ENCODE measurements around the gene CCN2.
"Not testable (repeated sequence)": the region's sequence is repeated elsewhere in the genome, so short reads cannot be mapped to it uniquely, and the experiment has no call there.

The CCN2 gene

GRCh38 chr6:131946404-131946991 lies 4.7 kb downstream of the CCN2 start:
- no peak for DNase-seq (ENCODE audit: low read depth in 3 of 3)

GRCh38 chr6:131945971-131946370 lies 5.2 kb downstream of the CCN2 start:
- DNase-seq (ENCODE audit: low read depth in 3 of 3), result no peak

DNA sequence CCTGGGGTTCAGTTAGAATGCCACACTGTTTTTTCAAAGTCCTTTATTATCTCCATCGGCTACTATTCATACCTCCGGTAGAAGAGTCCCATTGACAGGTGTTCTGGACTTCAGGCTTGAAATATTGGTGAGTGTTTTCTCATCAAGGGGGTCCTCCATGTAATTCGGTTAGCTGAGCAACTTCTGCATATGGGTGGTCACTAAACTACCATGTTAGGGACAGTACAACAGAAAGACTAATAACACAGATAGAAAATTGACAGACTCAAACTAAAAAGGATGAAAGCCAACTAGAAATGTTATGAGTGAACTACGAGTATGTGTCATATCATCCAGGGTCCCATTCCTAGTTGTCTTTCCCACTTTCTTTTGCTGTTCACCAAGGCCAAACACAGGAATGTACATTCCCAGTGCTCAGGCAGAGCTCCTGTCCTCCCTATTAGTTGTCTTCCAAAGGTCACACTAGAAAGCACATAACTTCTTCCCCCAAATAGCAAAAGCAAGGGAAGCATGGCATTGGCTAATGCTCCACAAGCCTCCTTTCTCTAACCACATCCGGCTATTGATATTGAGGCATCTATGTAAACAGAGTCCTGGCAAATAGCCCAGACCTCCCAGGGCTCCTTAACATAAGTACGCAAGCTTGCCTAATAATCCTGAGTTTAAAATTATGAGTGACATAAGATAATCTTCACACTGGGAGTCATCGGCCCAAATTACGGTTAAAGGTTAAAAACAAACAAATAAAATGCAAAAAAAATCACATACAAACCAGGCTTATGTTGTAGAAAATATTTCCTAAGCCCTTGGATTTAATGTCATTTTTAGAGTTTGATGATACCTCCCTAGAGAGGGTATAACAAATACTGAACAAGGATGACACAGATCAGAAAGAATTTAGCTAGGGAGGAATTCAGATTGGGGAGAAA lies 13.2 kb downstream of the CCN2 start:
- no peak for DNase-seq (ENCODE audit: low read depth in 3 of 3)

DNA sequence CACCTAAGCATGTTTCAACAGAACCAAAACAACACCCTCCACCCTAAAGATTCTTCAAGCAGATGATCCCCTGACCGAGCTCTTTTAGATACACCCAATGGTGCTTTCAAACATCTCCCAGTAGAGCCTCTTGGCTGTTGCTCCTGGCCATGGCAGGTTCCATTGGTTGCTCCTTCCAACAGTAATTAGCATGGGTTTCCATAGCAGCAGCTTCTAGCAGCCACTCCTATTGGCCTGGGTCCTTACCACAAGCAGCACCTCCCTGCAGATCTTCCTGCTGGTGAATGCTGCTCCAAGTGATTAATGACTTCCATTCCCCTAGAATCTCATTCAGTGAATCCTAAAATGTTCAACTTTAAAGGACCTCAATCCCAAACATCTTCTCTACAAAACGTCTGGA lies 13.9 kb downstream of the CCN2 start:
- DNase-seq (ENCODE audit: low read depth in 3 of 3), result no peak

GRCh38 chr6:131936156-131936555 lies 15.0 kb downstream of the CCN2 start:
- no peak for DNase-seq (ENCODE audit: low read depth in 3 of 3)

GRCh38 chr6:131931063-131931750 lies 20.0 kb downstream of the CCN2 start:
- DNase-seq (ENCODE audit: low read depth in 3 of 3), result no peak

- DNase-seq (ENCODE audit: low read depth in 3 of 3), result no peak
Measured at GRCh38 chr6:131929976-131930375, 21.2 kb downstream of the CCN2 start.

DNA sequence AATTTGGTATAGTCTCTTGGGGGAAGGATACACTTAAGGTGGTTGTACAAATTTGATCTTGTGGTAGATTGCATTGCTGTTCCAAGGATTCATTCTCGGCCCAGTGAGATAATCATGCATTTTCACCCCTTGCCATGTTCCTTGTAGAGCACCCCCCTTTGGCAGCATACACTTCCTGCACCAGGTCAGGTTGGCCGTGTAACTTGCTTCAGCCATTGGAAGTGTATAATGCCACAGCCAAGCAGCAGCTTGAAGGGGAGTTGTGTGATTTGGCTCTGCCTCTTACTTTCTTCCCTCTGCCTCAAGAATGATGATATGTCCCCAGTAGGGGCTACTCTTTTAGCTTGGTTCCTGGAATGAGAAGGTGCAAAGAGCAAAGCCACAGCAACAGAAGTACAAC lies 21.9 kb downstream of the CCN2 start:
- no peak for DNase-seq (ENCODE audit: low read depth in 3 of 3)

DNA sequence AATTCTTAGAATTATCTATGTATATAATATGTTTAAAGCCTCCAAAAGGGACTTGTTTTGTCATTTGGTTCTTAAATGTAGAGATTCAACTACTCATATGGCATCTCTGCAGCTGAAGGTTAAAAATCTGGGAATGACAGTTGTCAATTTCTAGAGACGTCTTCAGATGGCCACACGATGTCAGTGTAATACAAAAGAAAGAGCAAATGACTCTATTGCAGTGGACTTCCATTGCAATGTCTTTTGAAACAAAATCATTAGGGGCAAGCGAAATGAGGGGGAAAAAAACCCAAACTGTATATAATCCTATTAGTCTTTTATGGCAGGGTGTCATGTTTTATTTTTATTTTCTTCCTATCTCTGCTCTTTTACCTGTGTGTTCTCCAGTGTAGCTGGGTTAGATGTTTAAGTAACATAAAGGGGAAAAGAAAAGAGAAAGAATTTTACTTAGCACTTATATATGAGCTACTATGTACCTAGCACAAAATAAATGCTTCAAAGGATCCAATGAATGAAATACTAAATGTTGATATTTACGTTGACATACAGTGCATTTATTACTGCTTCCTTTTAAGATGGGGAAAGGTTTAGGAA lies 26.2 kb downstream of the CCN2 start:
- no peak for DNase-seq (ENCODE audit: low read depth in 3 of 3)

DNA sequence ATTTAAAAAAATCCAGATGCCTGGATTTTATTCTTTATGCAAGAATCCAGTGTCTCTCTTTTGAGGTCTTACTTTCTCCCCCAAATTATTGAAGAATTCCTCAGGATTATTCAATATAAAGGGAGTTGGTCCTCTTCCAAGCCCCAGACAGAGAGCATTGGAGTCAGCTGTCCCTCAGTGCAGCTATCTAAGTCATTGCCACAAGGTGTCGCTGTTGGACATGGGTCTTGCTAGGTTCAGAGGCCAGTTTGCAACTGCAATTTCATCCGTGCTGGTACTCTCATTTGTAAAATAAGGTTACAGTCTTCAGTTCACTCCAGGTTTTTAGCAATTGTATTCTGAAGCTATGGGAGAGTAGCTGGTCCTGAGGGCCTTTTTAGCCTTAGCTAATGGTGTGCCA lies 27.8 kb downstream of the CCN2 start:
- peak in 2 of 3 donors; percentile 11 to 32 for DNase-seq (ENCODE audit: low read depth in 3 of 3)

DNA sequence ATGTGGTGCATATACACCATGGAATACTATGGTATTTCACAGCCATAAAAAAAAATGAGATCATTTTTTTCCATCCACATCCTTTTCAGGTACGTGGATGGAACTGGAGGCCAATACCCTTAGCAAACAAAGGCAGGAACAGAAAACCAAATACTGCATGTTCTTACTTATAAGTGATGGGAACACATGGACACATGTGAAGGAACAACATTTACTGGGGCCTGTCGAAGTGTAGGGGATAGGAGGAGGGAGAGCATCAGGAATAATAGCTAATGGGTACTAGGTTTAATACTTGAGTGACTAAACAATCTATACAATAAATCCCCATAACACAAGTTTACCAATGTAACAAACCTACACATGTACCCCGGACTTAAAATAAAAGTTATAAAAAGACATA lies 30.5 kb downstream of the CCN2 start:
- DNase-seq (ENCODE audit: low read depth in 3 of 3), result no peak

GRCh38 chr6:131918650-131919355 lies 32.4 kb downstream of the CCN2 start:
- DNase-seq (ENCODE audit: low read depth in 3 of 3), result no peak

GRCh38 chr6:131917763-131918649 lies 33.2 kb downstream of the CCN2 start:
- no peak for DNase-seq (ENCODE audit: low read depth in 3 of 3)

- no peak for DNase-seq (ENCODE audit: low read depth in 3 of 3)
Measured at GRCh38 chr6:131917318-131917717, 33.9 kb downstream of the CCN2 start.

- no peak for DNase-seq (ENCODE audit: low read depth in 3 of 3)
Measured at GRCh38 chr6:131916847-131917246, 34.3 kb downstream of the CCN2 start.

- not testable (repeated sequence) for DNase-seq (ENCODE audit: low read depth in 3 of 3)
Measured at GRCh38 chr6:131916091-131916796, 34.9 kb downstream of the CCN2 start.

DNA sequence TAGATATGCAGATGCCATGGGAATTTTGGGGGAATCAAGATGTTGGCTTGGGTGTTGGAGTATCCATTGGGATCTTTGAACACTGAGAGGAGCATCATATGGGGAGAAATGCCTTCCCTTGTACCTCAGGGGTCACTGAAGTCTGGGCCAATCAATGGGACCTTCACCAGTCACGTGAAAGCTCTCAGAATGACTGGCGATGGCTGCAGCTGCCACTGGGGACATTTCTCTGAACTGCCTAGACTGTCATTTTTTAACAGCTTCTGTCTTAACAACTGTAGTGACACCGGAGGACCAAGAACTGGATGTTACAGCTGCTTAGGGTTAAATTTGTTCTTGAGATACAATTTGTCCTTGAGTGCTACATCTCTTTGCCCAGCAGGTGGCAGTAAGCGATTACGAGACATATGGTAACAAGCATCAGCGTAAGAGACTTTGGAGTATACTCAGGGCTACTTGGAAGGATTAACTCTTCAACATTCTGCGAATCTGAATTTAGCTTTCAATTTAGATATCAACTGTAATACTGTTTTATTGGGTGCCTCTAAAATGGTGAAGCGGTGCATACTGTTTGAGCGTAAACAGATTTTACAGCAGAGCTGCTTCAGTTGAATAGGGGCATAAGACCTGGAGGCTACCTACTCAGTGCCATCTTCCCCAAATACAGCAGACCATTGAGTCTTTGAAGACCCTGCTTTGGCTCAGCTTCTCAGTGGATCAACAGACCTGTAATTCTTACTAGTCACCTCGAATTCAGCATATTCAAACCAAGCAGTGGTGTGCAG lies 36.0 kb downstream of the CCN2 start:
- peak; percentile 13 to 27 (median 14) for DNase-seq (ENCODE audit: low read depth in 3 of 3)

DNA sequence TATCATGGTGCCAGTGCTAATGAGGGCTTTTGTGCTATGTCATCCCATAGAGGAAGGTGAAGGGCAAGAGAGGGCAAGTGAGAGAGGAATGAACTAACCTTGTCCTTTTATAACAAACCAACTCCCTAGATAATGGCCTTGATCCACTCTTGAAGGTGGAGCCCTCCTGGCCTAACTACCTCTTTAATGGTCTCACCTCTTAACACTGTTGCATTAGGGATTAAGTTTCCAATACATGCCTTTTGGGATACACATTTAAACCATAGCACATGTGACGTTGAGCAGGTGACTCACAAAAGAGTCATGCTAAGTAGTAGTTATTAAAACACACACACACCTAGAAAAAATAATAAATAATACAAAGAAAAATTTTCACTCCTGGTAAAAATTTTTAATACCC lies 36.9 kb downstream of the CCN2 start:
- no peak for DNase-seq (ENCODE audit: low read depth in 3 of 3)

DNA sequence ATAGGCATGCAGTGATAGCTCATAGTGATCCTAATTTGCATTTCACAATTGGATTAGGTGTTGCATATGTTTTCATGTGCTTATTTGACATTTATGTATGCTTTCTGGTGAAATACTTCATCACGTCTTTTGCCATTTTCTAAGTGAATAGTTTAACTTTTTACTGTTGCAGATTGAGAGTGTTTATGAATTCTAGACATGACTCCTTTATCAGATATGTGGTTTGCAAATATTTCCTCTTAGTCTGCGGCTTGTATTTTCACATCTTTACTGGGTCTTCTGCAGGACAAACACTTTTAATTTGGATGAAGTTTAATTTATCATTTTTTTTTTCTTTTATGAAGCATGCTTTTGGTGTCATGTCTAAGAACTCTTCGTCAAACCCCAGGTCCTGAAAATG lies 39.2 kb downstream of the CCN2 start:
- DNase-seq (ENCODE audit: low read depth in 3 of 3), result no peak

All from stimulated activated CD4-positive, alpha-beta T cell treated with anti-CD3 and anti-CD28 coated beads, TNF-alpha, amount 100 ng/mL, for 48 hours (primary cell).